GM12801 (cell line): ENCODE measurements around the gene SPATA24.

Source experiments
- TF ChIP-seq, protein P1 (sequence below): IDR thresholded peaks from one replicate; pipeline ENCODE4 v1.5.1; 2011; ENCODE audit warnings: control low read depth; ENCODE audit not compliant: insufficient read length; ENCODE audit errors: extremely low read depth

SPATA24 gene

DNA sequence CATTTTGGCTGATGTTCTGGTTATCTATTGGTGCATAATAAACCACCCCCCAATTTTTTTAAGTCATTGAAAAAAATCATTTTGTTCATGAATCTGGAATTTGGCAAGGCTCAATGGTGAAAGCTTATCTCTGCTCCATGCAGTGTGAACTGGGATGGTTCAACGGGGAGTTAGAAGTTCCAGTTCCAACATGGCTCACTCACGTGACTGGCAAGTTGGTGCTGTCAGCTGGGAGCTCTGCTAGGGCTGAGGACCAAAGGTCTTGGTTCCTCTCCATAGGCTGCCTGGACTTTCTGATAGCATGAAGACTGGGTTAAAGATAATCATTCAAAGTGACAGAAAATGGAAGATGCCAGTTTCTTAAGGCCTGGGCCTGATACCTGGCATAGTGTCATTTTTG, 3.1 kb upstream of the SPATA24 start:
- TF ChIP-seq, protein P1, sequence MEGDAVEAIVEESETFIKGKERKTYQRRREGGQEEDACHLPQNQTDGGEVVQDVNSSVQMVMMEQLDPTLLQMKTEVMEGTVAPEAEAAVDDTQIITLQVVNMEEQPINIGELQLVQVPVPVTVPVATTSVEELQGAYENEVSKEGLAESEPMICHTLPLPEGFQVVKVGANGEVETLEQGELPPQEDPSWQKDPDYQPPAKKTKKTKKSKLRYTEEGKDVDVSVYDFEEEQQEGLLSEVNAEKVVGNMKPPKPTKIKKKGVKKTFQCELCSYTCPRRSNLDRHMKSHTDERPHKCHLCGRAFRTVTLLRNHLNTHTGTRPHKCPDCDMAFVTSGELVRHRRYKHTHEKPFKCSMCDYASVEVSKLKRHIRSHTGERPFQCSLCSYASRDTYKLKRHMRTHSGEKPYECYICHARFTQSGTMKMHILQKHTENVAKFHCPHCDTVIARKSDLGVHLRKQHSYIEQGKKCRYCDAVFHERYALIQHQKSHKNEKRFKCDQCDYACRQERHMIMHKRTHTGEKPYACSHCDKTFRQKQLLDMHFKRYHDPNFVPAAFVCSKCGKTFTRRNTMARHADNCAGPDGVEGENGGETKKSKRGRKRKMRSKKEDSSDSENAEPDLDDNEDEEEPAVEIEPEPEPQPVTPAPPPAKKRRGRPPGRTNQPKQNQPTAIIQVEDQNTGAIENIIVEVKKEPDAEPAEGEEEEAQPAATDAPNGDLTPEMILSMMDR = no peak

- TF ChIP-seq, protein P1 = no peak
Measured at GRCh38 chr5:139404484-139404840, 573 bp upstream of the SPATA24 start.

GRCh38 chr5:139403418-139403786, 487 bp downstream of the SPATA24 start:
- TF ChIP-seq, protein P1 = no peak

DNA sequence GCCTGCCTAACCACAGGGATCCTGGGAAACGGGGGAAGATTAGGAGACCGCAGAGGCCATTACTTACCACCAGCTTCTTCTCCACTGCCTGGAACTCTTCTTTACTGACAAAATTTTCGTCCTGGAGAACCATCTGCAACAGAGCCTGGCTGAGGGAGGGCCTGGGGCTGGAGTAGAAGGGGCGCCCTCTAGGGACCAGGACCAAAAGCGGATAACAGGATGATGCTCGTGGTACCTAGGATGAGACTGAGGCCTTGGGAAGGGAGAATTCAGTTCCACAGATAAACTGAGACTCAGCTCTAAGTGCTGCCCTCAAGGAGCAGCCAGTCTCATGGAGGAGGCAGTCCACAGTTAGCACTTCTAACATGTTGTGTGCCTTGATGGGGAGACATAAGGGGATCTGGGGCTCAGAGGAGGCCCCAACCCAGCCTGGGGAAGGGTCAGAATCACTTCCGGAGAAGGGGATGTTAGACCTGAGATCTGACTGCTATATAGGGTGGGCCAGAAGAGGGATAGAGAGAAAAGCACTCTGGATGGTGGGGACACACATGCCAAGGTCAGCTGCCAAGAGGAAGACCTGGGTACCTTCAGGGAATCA, 1.2 kb downstream of the SPATA24 start:
- TF ChIP-seq, protein P1 = no peak

GRCh38 chr5:139401546-139401945, 2.3 kb downstream of the SPATA24 start:
- TF ChIP-seq, protein P1 = no peak

DNA sequence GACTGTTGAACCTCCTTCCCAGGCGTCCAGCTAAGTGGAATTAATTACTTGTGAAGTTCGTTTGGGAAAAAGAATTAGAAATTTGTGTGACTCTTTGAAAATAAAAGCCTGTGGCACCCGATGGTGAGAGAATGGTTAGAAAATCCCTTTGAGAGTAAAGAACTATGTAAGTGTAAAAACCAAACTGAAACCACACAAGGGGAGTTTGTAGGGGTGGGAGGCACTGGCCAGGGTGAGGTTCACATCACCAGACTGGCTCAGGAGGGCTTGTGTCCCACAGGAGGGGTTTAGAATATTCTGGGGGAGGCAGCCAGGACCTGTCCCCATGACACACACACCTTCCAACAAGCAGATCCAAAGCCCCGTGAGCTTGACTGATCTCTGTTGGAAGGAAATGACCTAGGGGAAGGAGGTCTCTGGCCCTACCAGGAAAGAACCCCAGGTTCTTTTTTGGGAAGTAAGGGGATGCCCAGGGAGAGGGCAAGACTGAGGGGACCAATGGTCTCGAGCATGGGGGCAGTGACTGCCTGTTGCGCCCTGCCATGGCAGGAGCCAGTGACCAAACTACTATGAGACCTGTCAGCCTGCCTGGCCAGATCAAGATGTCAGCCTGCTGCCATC, 4.3 kb downstream of the SPATA24 start:
- TF ChIP-seq, protein P1 = no peak

DNA sequence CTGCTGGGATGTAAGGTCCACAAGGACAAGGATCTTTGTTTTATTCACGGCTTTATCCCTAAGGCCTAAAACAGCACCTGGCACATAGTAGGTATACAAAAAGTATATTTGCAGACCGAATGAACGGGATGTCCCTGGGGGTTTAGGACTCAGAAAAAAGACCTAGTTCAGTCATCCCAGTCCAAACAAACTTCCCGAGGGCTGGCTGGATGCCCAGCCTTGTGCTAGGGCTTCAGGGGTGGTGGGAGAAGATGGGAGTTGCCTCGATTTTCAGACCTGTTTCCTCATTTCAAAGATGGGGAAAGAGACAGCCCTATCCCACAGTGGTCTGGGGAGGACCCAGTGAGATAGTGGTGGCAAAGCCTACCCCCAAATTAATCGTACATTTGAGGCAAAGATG, 6.0 kb downstream of the SPATA24 start:
- TF ChIP-seq, protein P1 = no peak
